Measurements from ENCODE around the gene CRY2. TPM values are rescaled to one million over a fixed set of nuclear protein-coding genes. Genes with fewer than 3 reads are reported as not detected.

The CRY2 gene
- total and polyA plus RNA-seq, 2 experiments from 2014 or later, result 9.5 to 15.4 TPM

GRCh38 chr11:45871638-45872037 is 24.4 kb downstream of the CRY2 start (continued):
- TF ChIP-seq ETS1 (IDR thresholded peaks at IDR 0.05) (no peak), EZH2 (IDR thresholded peaks at IDR 0.05; ENCODE audit: low read depth, unreplicated experiment) (no peak), EZH2phosphoT487 (IDR thresholded peaks at IDR 0.05; ENCODE audit: unreplicated experiment) (no peak), ZNF114 (CRISPR knock-in tag; IDR thresholded peaks at IDR 0.05) (no peak), REST (IDR thresholded peaks at IDR 0.05; ENCODE audit: unreplicated experiment) (no peak), STAT1 (IDR thresholded peaks at IDR 0.05; ENCODE audit: unreplicated experiment) (no peak), CTCF (conservative IDR thresholded peaks at IDR 0.05; ENCODE audit: low read depth in 2 of 2) (no peak), JUNB (IDR thresholded peaks at IDR 0.05; ENCODE audit: unreplicated experiment) (no peak), CREB1 (CRISPR knock-in tag; IDR thresholded peaks at IDR 0.05; ENCODE audit: low read depth) (no peak), NANOG (IDR thresholded peaks at IDR 0.05; ENCODE audit: borderline replicate concordance) (no peak)

GRCh38 chr11:45872651-45873356 is 25.5 kb downstream of the CRY2 start:
- Mint-ChIP-seq H3K4me1 (peaks cover 27% of the 10 kb centered on the region), H3K27ac (peak overlapping the region; percentile 80), H3K36me3 (ENCODE audit: low read depth) (peaks cover 11% of the 10 kb centered on the region; the same call in 2 of the 3 replicates), H3K4me3 (no peak overlapping the region; the same call in 2 of the 3 replicates), H3K9me3 (no peaks in the 10 kb centered on the region), H3K27me3 (ENCODE audit: insufficient read depth, low read depth, poor library complexity) (peaks cover 1% of the 10 kb centered on the region)
- Histone ChIP-seq H3K4me2 (no peak overlapping the region), H2AFZ (no peak overlapping the region), H3K4me3 (no peak overlapping the region), H3K9me2 (ENCODE audit: insufficient read depth) (no peaks in the 10 kb centered on the region), H4K20me1 (replicated peaks; ENCODE audit: insufficient read depth) (no peaks in the 10 kb centered on the region), H3K27ac (ENCODE audit: low read depth) (0 out of 2 replicates have a peak overlapping the region, but pooled peaks have one; percentile 34), H3F3A (replicated peaks; ENCODE audit: low read depth) (peaks cover 4% of the 10 kb centered on the region; the same call in 1 of the 2 replicates), H3K4me1 (ENCODE audit: insufficient read depth) (peaks cover 19% of the 10 kb centered on the region), H3K27me3 (ENCODE audit: insufficient read depth) (no peaks in the 10 kb centered on the region), H3K79me2 (replicated peaks; ENCODE audit: insufficient read depth) (no peaks in the 10 kb centered on the region), H3K36me3 (ENCODE audit: insufficient read depth) (no peaks in the 10 kb centered on the region; the same call in 1 of the 2 replicates)
- DNase-seq (ENCODE audit: low spot score), result peak; percentile 95
- peak; percentile 99 for ATAC-seq
- no peak for TF ChIP-seq ETS1 (IDR thresholded peaks at IDR 0.05)
- TF ChIP-seq ZNF114 (CRISPR knock-in tag; IDR thresholded peaks at IDR 0.05), result no peak
- TF ChIP-seq STAT1 (IDR thresholded peaks at IDR 0.05; ENCODE audit: unreplicated experiment), result no peak
- no peak for TF ChIP-seq EZH2phosphoT487 (IDR thresholded peaks at IDR 0.05; ENCODE audit: unreplicated experiment)
- no peak for TF ChIP-seq EZH2 (IDR thresholded peaks at IDR 0.05; ENCODE audit: low read depth, unreplicated experiment)
- TF ChIP-seq REST (IDR thresholded peaks at IDR 0.05; ENCODE audit: unreplicated experiment), result no peak
- peak; percentile 85 to 99 for TF ChIP-seq CTCF (conservative IDR thresholded peaks at IDR 0.05; ENCODE audit: low read depth in 2 of 2)
- TF ChIP-seq POLR2AphosphoS5 (IDR thresholded peaks at IDR 0.05; ENCODE audit: low read depth), result no peak
- no peak for TF ChIP-seq ZNF331 (CRISPR knock-in tag; IDR thresholded peaks at IDR 0.05; ENCODE audit: low read depth)

Data from GM23338 (cell line).